Activated CD4-positive, alpha-beta T cell treated with anti-CD3 and anti-CD28 coated beads, Interleukin-2, amount 10 ng/mL, durations not matched to agents 7 days and 5 days (primary cell): ENCODE results near the gene AJAP1. TPM values are rescaled to one million over a fixed set of nuclear protein-coding genes. Genes with fewer than 3 reads are reported as not detected.

Experiments
- CTCF ChIA-PET: fragments of 350-600 bp; sonication (Branson Sonifier 250); formaldehyde crosslinking; loops from one replicate; lab custom pipeline; 2021; ENCODE audit warnings: antibody characterized with exemption; lab: Charles Lee
- POLR2A ChIA-PET: fragments of 350-600 bp; sonication (Branson Sonifier 250); formaldehyde crosslinking; loops from one replicate; lab custom pipeline; 2021; ENCODE audit warnings: antibody characterized with exemption; lab: Charles Lee
- DNase-seq: peaks from one replicate; pipeline ENCODE4 v3.0.0-alpha.2; 2020
- H3K27ac Mint-ChIP-seq: one replicate; pipeline ENCODE4 v1.8.0; 2021; ENCODE audit warnings: mild to moderate bottlenecking, moderate library complexity, mixed read lengths
- H3K27me3 Mint-ChIP-seq: one replicate; pipeline ENCODE4 v1.8.0; 2021; ENCODE audit warnings: mixed read lengths
- H3K36me3 Mint-ChIP-seq: one replicate; pipeline ENCODE4 v1.8.0; 2021; ENCODE audit warnings: low read depth, mixed read lengths
- H3K4me1 Mint-ChIP-seq: one replicate; pipeline ENCODE4 v1.8.0; 2021; ENCODE audit warnings: mixed read lengths
- H3K4me3 Mint-ChIP-seq: one replicate; pipeline ENCODE4 v1.8.0; 2021; ENCODE audit warnings: mild to moderate bottlenecking, moderate library complexity, mixed read lengths
- H3K9me3 Mint-ChIP-seq: one replicate; pipeline ENCODE4 v1.8.0; 2021; ENCODE audit warnings: mixed read lengths
- total RNA-seq, 2 experiments: library from RNA; stranded (reverse); gene quantifications; one replicate each; pipeline ENCODE4 v1.2.3, GENCODE V29; 2021

Gene AJAP1
- total RNA-seq, 2 experiments from 2014 or later: not detected

- Mint-ChIP-seq H3K9me3 (no peaks in the 10 kb centered on the region), H3K36me3 (no peaks in the 10 kb centered on the region), H3K4me1 (no peaks in the 10 kb centered on the region), H3K27ac (no peak overlapping the region), H3K4me3 (no peak overlapping the region), H3K27me3 (no peaks in the 10 kb centered on the region)
- POLR2A ChIA-PET: no interaction called here
- CTCF ChIA-PET: no interaction called here
- no peak for DNase-seq
Measured at GRCh38 chr1:4772294-4773010, 118.0 kb downstream of the AJAP1 start.

GRCh38 chr1:4773226-4773625 lies 118.8 kb downstream of the AJAP1 start:
- Mint-ChIP-seq H3K4me3 (no peak overlapping the region), H3K27me3 (no peaks in the 10 kb centered on the region), H3K36me3 (no peaks in the 10 kb centered on the region), H3K4me1 (no peaks in the 10 kb centered on the region), H3K27ac (no peak overlapping the region), H3K9me3 (no peaks in the 10 kb centered on the region)
- ChIA-PET POLR2A (no interaction called here), CTCF (no interaction called here)
- DNase-seq: no peak

GRCh38 chr1:4775506-4775905 lies 121.1 kb downstream of the AJAP1 start:
- Mint-ChIP-seq H3K4me3 (no peak overlapping the region), H3K27ac (no peak overlapping the region), H3K9me3 (no peaks in the 10 kb centered on the region), H3K4me1 (no peaks in the 10 kb centered on the region), H3K27me3 (no peaks in the 10 kb centered on the region), H3K36me3 (no peaks in the 10 kb centered on the region)
- ChIA-PET POLR2A (no interaction called here), CTCF (no interaction called here)
- no peak for DNase-seq

GRCh38 chr1:4778056-4778455 lies 123.6 kb downstream of the AJAP1 start:
- POLR2A ChIA-PET: no interaction called here

GRCh38 chr1:4781646-4782045 lies 127.2 kb downstream of the AJAP1 start:
- H3K27me3 Mint-ChIP-seq: no peaks in the 10 kb centered on the region

More at GRCh38 chr1:4778056-4778455, 123.6 kb downstream of the AJAP1 start:
- H3K4me3 Mint-ChIP-seq: no peak overlapping the region
- no peak for DNase-seq
- no peaks in the 10 kb centered on the region for H3K27me3 Mint-ChIP-seq
- no peak overlapping the region for H3K27ac Mint-ChIP-seq
- CTCF ChIA-PET: no interaction called here
- H3K9me3 Mint-ChIP-seq: no peaks in the 10 kb centered on the region
- H3K36me3 Mint-ChIP-seq: no peaks in the 10 kb centered on the region
- no peaks in the 10 kb centered on the region for H3K4me1 Mint-ChIP-seq

GRCh38 chr1:4784761-4785160 lies 130.4 kb downstream of the AJAP1 start:
- CTCF ChIA-PET: no interaction called here
- no peak for DNase-seq
- H3K4me3 Mint-ChIP-seq: no peak overlapping the region
- no peaks in the 10 kb centered on the region for H3K4me1 Mint-ChIP-seq
- H3K9me3 Mint-ChIP-seq: no peaks in the 10 kb centered on the region
- H3K27ac Mint-ChIP-seq: no peak overlapping the region
- no peaks in the 10 kb centered on the region for H3K27me3 Mint-ChIP-seq
- no peaks in the 10 kb centered on the region for H3K36me3 Mint-ChIP-seq
- POLR2A ChIA-PET: no interaction called here

More at GRCh38 chr1:4781646-4782045, 127.2 kb downstream of the AJAP1 start:
- H3K4me1 Mint-ChIP-seq: no peaks in the 10 kb centered on the region
- no peak overlapping the region for H3K27ac Mint-ChIP-seq
- H3K36me3 Mint-ChIP-seq: no peaks in the 10 kb centered on the region
- no peak overlapping the region for H3K4me3 Mint-ChIP-seq
- H3K9me3 Mint-ChIP-seq: no peaks in the 10 kb centered on the region
- ChIA-PET POLR2A (no interaction called here), CTCF (no interaction called here)
- DNase-seq: no peak

- Mint-ChIP-seq H3K4me1 (no peaks in the 10 kb centered on the region), H3K27ac (no peak overlapping the region), H3K9me3 (no peaks in the 10 kb centered on the region), H3K27me3 (no peaks in the 10 kb centered on the region), H3K36me3 (no peaks in the 10 kb centered on the region), H3K4me3 (no peak overlapping the region)
- ChIA-PET POLR2A (no interaction called here), CTCF (no interaction called here)
- DNase-seq: no peak
Measured at GRCh38 chr1:4786055-4786454, 131.6 kb downstream of the AJAP1 start.

GRCh38 chr1:4787551-4787950 lies 133.1 kb downstream of the AJAP1 start:
- POLR2A ChIA-PET: no interaction called here
- Mint-ChIP-seq H3K27ac (no peak overlapping the region), H3K4me3 (no peak overlapping the region), H3K9me3 (no peaks in the 10 kb centered on the region), H3K4me1 (no peaks in the 10 kb centered on the region), H3K36me3 (no peaks in the 10 kb centered on the region), H3K27me3 (no peaks in the 10 kb centered on the region)
- no peak for DNase-seq
- CTCF ChIA-PET: no interaction called here

GRCh38 chr1:4792565-4792964 lies 138.2 kb downstream of the AJAP1 start:
- ChIA-PET CTCF (no interaction called here), POLR2A (no interaction called here)
- no peak overlapping the region for H3K27ac Mint-ChIP-seq
- H3K4me1 Mint-ChIP-seq: no peaks in the 10 kb centered on the region
- H3K27me3 Mint-ChIP-seq: no peaks in the 10 kb centered on the region
- no peak overlapping the region for H3K4me3 Mint-ChIP-seq
- DNase-seq: no peak
- H3K36me3 Mint-ChIP-seq: no peaks in the 10 kb centered on the region
- no peaks in the 10 kb centered on the region for H3K9me3 Mint-ChIP-seq

- no peak overlapping the region for H3K27ac Mint-ChIP-seq
- ChIA-PET POLR2A (no interaction called here), CTCF (no interaction called here)
- H3K4me3 Mint-ChIP-seq: no peak overlapping the region
- no peaks in the 10 kb centered on the region for H3K36me3 Mint-ChIP-seq
- no peaks in the 10 kb centered on the region for H3K27me3 Mint-ChIP-seq
- DNase-seq: no peak
- H3K4me1 Mint-ChIP-seq: no peaks in the 10 kb centered on the region
- no peaks in the 10 kb centered on the region for H3K9me3 Mint-ChIP-seq
Measured at GRCh38 chr1:4794020-4794780, 139.8 kb downstream of the AJAP1 start.

GRCh38 chr1:4796161-4797015 lies 142.0 kb downstream of the AJAP1 start:
- no peak for DNase-seq
- CTCF ChIA-PET: no interaction called here
- Mint-ChIP-seq H3K9me3 (no peaks in the 10 kb centered on the region), H3K36me3 (no peaks in the 10 kb centered on the region), H3K4me1 (no peaks in the 10 kb centered on the region), H3K27ac (no peak overlapping the region), H3K27me3 (no peaks in the 10 kb centered on the region), H3K4me3 (no peak overlapping the region)
- POLR2A ChIA-PET: no interaction called here

- DNase-seq: no peak
- H3K9me3 Mint-ChIP-seq: no peaks in the 10 kb centered on the region
- H3K4me1 Mint-ChIP-seq: no peaks in the 10 kb centered on the region
- H3K27me3 Mint-ChIP-seq: no peaks in the 10 kb centered on the region
- H3K4me3 Mint-ChIP-seq: no peak overlapping the region
- ChIA-PET POLR2A (no interaction called here), CTCF (no interaction called here)
- H3K36me3 Mint-ChIP-seq: no peaks in the 10 kb centered on the region
- H3K27ac Mint-ChIP-seq: no peak overlapping the region
Measured at GRCh38 chr1:4797016-4797410, 142.6 kb downstream of the AJAP1 start.

GRCh38 chr1:4797429-4797828 lies 143.0 kb downstream of the AJAP1 start:
- no peaks in the 10 kb centered on the region for H3K4me1 Mint-ChIP-seq
- H3K36me3 Mint-ChIP-seq: no peaks in the 10 kb centered on the region
- no peaks in the 10 kb centered on the region for H3K27me3 Mint-ChIP-seq
- no peaks in the 10 kb centered on the region for H3K9me3 Mint-ChIP-seq
- H3K4me3 Mint-ChIP-seq: no peak overlapping the region
- POLR2A ChIA-PET: no interaction called here
- no peak for DNase-seq
- no peak overlapping the region for H3K27ac Mint-ChIP-seq
- CTCF ChIA-PET: no interaction called here
